ENCODE results near the gene MAP3K13.
"Not testable (repeated sequence)": the region's sequence is repeated elsewhere in the genome, so short reads cannot be mapped to it uniquely, and the experiment has no call there.

Gene MAP3K13

GRCh38 chr3:185381320-185382058 is 18.6 kb downstream of the MAP3K13 start:
- H3K4me3 ChIP-seq (ENCODE audit: low read length): no peak overlapping the region
- no peak for DNase-seq (ENCODE audit: low read depth, low spot score)

- DNase-seq (ENCODE audit: low read depth, low spot score): no peak
- H3K4me3 ChIP-seq (ENCODE audit: low read length): no peak overlapping the region
Observed at GRCh38 chr3:185382154-185382553, 19.2 kb downstream of the MAP3K13 start.

DNA sequence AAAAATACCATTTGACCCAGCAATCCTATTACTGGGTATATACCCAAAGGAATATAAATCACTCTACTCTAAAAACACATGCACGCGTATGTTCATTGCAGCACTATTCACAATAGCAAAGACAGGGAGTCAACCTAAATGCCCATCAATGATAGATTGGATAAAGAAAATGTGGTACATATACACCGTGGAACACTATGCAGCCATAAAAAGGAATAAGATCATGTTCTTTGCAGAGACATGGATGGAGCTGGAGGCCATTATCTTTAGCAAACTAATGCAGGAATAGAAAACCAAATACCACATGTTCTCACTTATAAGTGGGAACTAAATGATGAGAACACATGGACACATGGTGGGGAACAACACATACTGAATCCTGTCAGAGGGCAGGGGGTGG is 23.6 kb downstream of the MAP3K13 start:
- not testable (repeated sequence) for DNase-seq (ENCODE audit: low read depth, low spot score); H3K4me3 ChIP-seq (ENCODE audit: low read length)

DNA sequence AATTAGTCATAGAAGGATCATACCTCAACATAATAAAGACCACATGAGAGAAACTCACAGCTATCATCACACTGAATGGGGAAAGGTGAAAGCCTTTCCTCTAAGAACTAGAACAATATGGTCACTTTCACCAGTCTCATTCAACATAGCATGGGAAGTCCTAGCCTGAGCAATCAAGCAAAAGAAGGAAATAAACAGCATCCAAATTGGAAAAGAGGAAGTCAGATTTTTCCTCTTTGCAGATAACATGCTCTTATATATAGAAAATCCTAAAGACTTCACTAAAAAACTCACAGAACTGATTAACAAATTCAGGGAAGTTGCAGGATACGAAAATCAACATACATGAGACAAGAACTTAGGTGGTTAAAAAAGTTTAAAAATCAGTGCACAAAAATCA is 24.7 kb downstream of the MAP3K13 start:
- no peak overlapping the region for H3K4me3 ChIP-seq (ENCODE audit: low read length)
- no peak for DNase-seq (ENCODE audit: low read depth, low spot score)

DNA sequence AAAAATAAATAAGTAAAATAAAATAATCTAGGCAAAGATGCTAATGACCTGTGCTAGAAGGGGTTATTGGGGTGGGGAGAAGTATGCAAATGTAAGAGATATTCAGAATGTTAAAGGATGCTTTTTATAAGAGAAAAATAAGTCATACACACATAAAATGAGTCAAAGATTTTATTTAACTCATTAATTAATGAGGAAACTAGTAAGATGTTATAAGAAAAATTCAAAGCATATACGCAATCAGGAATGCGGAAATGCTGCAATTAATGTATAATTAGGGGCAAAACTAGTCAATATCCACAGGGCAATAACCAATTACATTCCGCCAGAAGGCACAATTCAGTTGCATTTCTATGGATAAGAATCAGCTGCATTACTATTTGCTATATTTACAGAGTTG is 30.1 kb downstream of the MAP3K13 start:
- no peak overlapping the region for H3K4me3 ChIP-seq (ENCODE audit: low read length)
- no peak for DNase-seq (ENCODE audit: low read depth, low spot score)

DNA sequence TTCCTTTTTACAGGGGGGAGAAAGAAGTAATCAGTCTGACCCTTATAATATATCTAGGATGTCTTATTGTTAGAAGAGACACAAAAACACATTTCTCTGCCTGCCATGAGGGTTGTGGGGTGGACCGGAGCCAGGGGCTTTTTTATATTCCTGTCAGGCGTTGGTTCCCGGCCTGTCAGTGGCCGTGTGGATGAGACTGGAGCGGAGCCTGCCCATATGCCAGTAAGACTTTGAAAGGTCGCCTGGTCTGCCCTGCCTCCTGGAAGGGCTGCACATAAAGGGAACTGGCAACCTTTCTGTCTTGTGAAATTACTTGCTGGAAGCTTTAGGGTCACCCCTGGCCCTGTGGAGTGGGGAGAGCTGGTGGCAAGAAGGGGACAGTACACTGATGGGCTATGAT is 34.7 kb downstream of the MAP3K13 start:
- no peak for DNase-seq (ENCODE audit: low read depth, low spot score)

DNA sequence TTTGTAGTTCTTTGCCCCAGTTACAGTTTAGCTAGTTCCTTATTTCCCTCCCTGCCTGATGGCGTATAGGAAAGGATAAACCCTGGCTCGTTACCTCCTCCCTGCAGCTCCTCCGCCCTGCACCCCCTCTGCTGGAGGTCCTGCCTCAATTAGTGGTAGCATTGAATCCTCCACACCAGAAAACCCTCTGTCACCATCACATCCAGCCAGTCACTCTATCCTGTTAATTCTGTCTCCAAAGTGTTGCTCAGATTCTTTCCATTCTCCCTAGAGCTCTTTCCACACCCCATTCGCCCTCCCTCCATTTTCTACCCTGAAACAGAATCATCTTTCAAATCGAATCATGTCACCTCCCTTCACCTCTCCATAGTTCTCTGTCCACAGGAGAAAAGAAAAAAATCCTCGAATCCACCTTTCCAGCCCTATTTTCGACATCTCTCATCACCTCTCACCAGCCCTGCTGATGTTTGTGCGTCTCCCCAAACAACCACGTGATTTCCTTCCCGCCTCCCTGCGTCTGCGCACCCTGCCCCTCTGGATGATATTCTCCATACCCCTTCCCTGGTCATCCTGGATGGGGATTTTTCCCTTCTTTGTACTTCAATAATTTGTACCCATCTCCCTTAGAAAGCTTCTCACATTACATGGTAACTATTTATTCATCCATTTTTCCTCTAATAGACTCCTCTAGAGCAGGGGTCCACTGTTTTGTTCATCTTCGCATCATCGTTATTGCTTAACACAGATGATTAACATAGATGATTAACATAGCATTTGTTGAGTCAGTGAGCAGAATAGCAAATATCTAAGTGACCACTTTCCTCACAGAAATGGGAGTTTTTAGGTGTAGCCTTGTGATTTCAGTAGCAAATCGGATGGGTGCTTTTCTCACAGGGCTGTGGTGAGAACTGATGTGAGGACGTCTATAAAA is 37.1 kb downstream of the MAP3K13 start:
- DNase-seq (ENCODE audit: low read depth, low spot score): no peak
- no peak overlapping the region for H3K4me3 ChIP-seq (ENCODE audit: low read length)

More for the DNA sequence above, 34.7 kb downstream of the MAP3K13 start:
- no peak overlapping the region for H3K4me3 ChIP-seq (ENCODE audit: low read length)

GRCh38 chr3:185400866-185401265 is 37.9 kb downstream of the MAP3K13 start:
- DNase-seq (ENCODE audit: low read depth, low spot score): no peak
- no peak overlapping the region for H3K4me3 ChIP-seq (ENCODE audit: low read length)

DNA sequence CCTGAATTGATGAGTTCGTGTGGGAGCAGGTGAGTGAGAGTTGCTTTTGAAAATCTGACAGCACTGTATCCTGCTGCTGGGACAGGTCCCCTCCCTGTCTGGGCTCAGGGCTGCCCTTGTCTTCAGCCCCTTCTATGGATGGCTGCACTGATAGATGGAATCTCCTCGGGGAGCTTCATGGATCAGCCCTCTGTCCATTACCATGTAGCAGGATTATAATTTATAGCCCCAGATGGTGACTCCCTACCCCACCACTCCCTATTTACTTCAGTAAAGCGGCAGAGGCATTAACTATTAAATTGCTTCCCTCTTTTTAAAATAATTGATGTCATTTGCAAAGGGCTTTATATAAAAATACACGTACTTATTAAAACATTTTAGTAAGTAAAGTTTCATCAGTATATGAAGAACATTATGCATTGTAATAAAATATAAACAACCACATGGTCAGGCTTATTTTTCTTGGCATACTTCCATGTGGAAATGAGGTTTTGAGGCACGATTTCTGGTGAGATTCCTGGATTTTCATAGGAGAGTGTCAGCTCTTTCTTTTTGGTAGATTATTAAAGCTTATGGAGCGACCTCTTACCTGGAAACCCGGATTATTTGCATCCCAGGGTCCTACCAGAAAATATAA is 38.5 kb downstream of the MAP3K13 start:
- no peak for DNase-seq (ENCODE audit: low read depth, low spot score)
- no peak overlapping the region for H3K4me3 ChIP-seq (ENCODE audit: low read length)

GRCh38 chr3:185402561-185402960 is 39.6 kb downstream of the MAP3K13 start:
- DNase-seq (ENCODE audit: low read depth, low spot score): no peak
- no peak overlapping the region for H3K4me3 ChIP-seq (ENCODE audit: low read length)

- no peak overlapping the region for H3K4me3 ChIP-seq (ENCODE audit: low read length)
- no peak for DNase-seq (ENCODE audit: low read depth, low spot score)
Observed at GRCh38 chr3:185403002-185403401, 40.1 kb downstream of the MAP3K13 start.

DNA sequence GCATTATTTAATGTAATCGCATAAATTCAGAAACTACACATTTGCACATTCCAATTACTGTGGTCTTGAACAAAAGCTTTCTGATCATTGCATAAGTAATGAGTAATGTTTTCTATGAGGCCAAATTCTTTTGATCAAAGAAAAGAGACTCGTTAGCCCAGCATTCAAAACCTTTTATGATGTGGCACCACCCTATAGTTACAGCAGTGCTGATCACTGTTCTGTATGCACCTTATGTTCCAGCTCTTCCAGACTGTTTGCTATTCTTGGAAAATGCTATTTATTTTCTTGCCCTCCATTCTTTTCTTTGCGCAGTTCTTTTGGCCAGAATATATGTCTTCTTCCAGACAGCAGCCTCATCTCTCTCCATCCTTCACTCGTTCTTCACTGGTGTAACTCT is 42.3 kb downstream of the MAP3K13 start:
- no peak for DNase-seq (ENCODE audit: low read depth, low spot score)
- no peak overlapping the region for H3K4me3 ChIP-seq (ENCODE audit: low read length)

- no peak overlapping the region for H3K4me3 ChIP-seq (ENCODE audit: low read length)
- DNase-seq (ENCODE audit: low read depth, low spot score): no peak
Observed at GRCh38 chr3:185405664-185406063, 42.7 kb downstream of the MAP3K13 start.

DNA sequence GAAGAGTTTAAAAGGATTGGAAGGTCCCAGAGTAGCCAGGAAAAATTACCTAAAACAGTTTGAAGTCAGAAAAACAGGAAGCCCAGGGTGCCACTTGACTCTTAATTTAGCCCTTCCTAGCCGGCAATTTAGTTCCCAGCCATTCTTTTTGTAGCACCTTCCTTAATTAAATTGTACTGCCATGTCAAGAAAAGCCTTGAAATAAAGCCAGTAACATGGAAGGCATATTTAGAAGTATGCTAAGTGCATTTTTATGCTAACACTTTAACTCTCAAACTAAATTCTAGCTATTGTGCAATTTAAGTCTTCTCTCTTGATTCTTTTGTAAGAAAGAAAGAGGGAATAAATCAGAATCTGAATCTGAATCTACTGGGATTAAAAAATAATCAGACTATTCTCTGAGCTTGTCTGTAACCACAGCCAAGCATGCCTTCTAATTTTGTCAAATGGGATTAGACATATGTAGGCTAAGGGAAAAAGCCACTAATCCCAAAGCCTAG is 43.2 kb downstream of the MAP3K13 start:
- H3K4me3 ChIP-seq (ENCODE audit: low read length): no peak overlapping the region
- DNase-seq (ENCODE audit: low read depth, low spot score): no peak

DNA sequence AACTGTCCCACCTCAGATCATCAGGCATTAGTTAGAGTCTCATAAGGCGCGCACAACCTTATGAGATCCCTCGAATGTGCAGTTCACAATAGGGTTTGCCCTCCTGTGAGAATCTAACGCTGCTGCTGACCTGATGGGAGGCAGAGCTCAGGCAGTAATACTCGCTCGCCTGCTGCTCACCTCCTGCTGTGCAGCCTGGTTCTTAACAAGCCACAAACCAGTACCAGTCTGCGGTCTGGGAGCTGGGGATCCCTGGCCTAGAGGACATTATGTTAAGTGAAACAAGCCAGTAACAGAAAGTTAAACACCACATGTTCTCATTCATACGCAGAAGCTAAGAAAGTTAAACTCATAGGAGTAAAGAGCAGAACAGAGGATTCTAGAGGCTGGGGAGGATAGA is 47.0 kb downstream of the MAP3K13 start:
- DNase-seq (ENCODE audit: low read depth, low spot score): no peak
- H3K4me3 ChIP-seq (ENCODE audit: low read length): no peak overlapping the region

- no peak overlapping the region for H3K4me3 ChIP-seq (ENCODE audit: low read length)
- DNase-seq (ENCODE audit: low read depth, low spot score): no peak
Observed at GRCh38 chr3:185411133-185411532, 48.2 kb downstream of the MAP3K13 start.

DNA sequence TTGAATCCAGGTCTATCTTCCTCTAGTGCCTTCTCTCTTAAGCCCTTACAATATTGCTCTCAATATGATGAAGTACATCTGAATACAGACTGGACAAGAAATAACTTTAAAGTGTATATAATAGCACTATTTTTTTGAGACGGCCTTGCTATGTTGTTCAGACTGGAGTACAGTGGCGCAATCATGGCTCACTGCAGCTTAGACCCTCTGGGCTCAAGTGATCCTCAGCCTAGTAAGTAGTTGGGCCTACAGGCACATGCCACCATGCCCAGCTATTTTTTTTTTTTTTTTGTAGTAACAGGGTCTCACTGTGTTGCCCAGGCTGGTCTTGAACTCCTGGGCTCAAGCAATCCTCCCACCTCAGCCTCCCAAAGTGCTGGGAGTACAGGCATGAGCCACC is 53.6 kb downstream of the MAP3K13 start:
- no peak for DNase-seq (ENCODE audit: low read depth, low spot score)
- no peak overlapping the region for H3K4me3 ChIP-seq (ENCODE audit: low read length)

DNA sequence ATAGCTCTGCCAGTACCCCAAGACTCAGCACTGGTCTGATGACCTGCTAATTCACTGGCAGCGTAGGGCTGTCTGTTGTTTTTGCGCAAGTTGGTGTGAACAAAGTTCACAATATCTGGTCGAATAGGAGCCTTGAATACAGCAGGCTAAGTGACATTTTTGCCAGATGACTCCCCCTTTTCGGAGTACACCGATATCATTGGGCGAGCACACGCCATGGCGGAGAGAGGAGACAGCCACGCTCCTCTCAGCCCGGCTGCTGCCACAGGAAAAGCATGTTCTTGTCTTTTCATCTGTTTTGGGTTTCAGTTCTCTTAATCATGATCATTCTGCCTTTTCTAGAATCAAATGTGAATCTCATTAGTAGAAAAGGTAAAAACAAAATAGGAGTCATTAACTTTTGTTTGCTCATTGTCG is 55.6 kb downstream of the MAP3K13 start:
- H3K4me3 ChIP-seq (ENCODE audit: low read length): not testable (repeated sequence)

GRCh38 chr3:185420762-185421161 is 57.8 kb downstream of the MAP3K13 start:
- no peak overlapping the region for H3K4me3 ChIP-seq (ENCODE audit: low read length)
- DNase-seq (ENCODE audit: low read depth, low spot score): no peak

More for the DNA sequence above, 55.6 kb downstream of the MAP3K13 start:
- not testable (repeated sequence) for DNase-seq (ENCODE audit: low read depth, low spot score)

All from Jurkat, Clone E6-1 (cell line).